ENCODE results near the gene CTBS. TPM values are rescaled to one million over a fixed set of nuclear protein-coding genes. Genes with fewer than 3 reads are reported as not detected.

CTBS gene
- total RNA-seq, 2 experiments from 2014 or later, result 13.6 to 18.7 TPM

Other genes starting within 250 kb of the CTBS start
- gene DNASE2B, start 176.0 kb downstream of the CTBS start, total RNA-seq, result not detected
- gene RPF1, start 95.2 kb downstream of the CTBS start, total RNA-seq, result 10 to 100 TPM; 29.7 to 43.2 TPM
- gene SPATA1, start 68.1 kb downstream of the CTBS start, total RNA-seq, result 1 to 10 TPM; 2.1 to 6.1 TPM
- 100 to 1,000 TPM; 103 to 114 TPM for gene GNG5, start 67.9 kb downstream of the CTBS start, total RNA-seq
- 10 to 100 TPM; 14.1 to 14.5 TPM for gene SSX2IP, start 116.0 kb upstream of the CTBS start, total RNA-seq

Measured in activated CD8-positive, alpha-beta memory T cell treated with anti-CD3 and anti-CD28 coated beads, Interleukin-2, amount 10 ng/mL, durations not matched to agents 7 days and 5 days (primary cell).